GM15510 (cell line): ENCODE measurements around the gene RETREG1.

Experiments
- POLR2A ChIP-seq: IDR thresholded peaks from 3 replicates; pipeline ENCODE4 v1.6.1; 2011; ENCODE audit warnings: borderline replicate concordance; ENCODE audit not compliant: insufficient read length; ENCODE audit errors: extremely low read depth

Gene RETREG1

GRCh38 chr5:16574789-16575721 lies 41.7 kb downstream of the RETREG1 start:
- TF ChIP-seq POLR2A, result no peak

DNA sequence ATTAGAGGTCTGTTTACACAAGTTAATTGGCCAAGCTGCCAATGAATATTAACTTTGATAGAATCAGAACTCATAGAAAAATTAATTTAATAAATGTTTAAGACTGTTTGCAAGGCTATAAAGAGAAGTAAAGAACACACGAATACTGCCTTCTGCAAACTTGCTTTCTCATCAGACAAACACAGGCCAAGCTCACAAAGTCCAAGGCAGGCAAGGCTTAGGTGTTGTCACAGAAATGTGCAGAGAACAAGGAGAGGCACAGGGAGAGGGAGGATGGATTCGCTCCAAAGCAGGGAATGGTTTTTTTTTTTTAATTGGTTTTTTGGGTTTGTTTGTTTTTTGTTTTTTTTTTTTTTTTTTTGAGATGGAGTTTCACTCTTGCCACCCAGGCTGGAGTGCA lies 43.4 kb downstream of the RETREG1 start:
- TF ChIP-seq POLR2A, result no peak

DNA sequence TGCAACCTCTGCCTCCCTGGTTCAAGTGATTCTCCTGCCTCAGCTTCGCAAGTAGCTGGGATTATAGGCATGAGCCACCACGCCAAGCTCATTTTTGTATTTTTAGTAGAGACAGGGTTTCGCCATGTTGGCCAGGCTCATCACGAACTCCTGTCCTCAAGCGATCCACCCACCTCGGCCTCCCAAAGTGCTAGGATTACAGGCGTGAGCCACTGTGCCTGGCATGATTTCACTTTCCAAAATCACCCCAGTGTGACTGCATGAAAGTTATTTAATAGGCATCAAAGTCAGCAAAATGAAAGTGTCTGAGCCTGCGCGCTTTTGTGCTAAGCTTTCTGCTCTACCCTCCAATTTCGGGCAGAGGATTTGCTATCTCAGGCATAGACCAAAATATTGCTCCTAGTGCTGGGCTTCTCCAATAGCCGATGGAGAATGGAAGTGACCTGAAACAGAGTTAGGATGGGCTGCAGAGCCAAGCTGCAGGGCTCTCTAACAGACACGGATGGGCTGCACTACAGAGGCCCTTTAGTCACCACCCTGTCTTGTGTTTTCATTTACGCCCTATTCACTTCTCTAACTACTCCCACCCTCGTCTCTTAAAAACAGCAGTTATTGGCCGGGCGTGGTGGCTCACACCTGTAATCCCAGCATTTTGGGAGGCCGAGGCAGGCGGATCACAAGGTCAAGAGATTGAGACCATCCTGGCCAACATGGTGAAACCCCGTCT lies 44.3 kb downstream of the RETREG1 start:
- no peak for TF ChIP-seq POLR2A

- no peak for TF ChIP-seq POLR2A
Measured at GRCh38 chr5:16571016-16571415, 45.8 kb downstream of the RETREG1 start.

GRCh38 chr5:16570121-16570815 lies 46.5 kb downstream of the RETREG1 start:
- no peak for TF ChIP-seq POLR2A

- TF ChIP-seq POLR2A, result no peak
Measured at GRCh38 chr5:16568875-16569580, 47.8 kb downstream of the RETREG1 start.

DNA sequence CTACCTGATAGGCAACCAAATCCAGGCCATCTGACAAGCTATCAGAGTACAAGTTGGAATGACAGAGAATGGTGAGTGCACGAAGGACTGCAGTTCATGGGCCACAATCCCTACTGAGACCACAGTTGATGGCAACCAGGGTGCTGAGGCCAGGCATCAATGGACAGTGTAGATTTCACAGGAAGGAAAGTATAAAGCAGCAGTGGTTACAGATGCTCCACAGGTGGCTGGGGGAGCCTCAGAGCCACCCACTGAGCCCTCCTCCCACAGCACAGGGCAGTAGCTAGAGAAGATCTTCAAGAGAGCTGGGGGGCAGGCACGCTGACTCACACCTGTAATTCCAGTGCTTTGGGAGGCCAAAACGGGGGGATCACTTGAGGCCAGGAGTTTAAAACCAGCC lies 49.4 kb downstream of the RETREG1 start:
- no peak for TF ChIP-seq POLR2A

DNA sequence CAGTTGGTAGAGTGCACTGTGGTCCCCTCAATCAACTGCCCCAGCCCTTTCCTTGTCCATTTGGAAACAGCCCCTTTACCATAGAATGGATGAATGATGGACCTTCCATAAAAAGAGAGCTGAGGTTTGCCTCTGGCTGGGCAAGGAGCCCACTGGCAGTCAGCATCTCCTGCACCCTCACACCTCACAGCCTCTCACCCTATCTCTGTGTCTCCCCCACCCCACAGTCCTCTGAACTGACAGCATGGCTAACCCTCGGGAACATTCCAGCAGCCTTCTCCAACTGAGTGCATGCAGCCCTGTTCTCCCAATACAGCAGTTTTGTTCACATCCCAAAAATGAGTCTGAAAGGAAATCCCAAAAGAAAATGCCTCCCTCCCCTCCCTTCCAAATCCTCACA lies 51.7 kb downstream of the RETREG1 start:
- TF ChIP-seq POLR2A, result no peak

DNA sequence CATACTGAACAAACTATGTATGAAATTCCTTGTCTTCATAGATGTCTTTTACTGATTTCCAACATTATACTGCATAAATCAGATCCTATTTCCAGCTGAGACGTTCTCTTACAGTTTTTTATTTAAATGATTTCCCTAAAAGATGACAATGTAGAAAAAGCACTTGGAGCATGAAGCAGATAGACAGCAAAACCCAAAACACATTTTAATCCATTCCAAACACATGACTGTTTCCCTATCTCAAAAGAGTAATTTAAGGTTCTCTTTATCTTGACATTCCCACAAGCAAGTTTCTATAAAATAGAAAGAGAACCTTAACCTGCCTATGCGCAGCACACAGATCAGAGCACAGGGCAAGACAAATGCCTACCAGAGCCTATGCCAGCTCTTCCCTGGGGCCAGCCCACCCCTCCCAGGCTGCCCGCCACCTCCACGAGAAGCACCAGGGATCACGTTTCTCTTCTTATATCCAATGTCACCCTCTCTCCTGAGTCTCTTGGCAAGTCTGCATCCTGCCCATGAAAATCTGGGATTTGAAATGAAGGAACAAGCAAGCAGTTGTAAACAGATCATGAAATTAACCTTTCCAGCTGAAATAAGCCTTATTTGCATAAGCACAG lies 52.4 kb downstream of the RETREG1 start:
- no peak for TF ChIP-seq POLR2A

GRCh38 chr5:16563686-16564085 lies 53.1 kb downstream of the RETREG1 start:
- no peak for TF ChIP-seq POLR2A

DNA sequence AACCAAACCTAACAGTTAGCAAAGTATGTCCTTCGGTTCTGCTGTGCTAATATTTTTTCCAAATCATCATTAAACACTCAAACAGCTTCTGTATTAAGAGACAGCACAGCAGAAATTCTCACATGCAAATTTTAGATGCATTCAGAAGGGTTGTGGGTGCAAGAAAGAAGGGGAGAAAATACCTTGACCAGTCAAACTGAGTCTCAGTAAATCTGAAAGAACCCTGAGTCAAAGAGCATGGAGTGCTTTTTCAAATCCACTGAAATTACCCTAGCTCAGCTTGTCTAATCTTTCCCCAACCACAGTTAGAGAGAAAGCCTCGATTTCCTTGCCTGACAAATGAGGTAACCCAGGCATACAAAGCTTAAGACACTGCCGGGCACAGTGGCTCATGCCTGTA lies 55.1 kb downstream of the RETREG1 start:
- no peak for TF ChIP-seq POLR2A

DNA sequence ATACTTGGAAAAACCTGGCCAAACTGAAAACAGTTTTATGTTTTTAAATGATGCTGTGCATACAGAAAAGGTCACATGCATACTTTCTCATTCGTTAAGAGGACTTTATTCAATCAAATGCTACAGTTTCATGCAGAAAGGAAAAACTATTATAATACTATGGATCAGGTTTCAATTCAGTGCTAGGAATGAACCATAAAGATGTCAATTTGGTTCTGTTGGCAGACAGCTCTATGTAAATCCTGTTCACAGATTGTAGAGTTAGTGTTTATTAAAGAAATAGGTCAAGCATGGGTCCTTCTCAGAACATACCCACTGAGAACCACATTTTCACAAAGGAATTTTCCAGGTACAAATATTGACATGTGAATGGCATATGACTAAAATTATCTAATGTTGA lies 57.1 kb downstream of the RETREG1 start:
- no peak for TF ChIP-seq POLR2A

DNA sequence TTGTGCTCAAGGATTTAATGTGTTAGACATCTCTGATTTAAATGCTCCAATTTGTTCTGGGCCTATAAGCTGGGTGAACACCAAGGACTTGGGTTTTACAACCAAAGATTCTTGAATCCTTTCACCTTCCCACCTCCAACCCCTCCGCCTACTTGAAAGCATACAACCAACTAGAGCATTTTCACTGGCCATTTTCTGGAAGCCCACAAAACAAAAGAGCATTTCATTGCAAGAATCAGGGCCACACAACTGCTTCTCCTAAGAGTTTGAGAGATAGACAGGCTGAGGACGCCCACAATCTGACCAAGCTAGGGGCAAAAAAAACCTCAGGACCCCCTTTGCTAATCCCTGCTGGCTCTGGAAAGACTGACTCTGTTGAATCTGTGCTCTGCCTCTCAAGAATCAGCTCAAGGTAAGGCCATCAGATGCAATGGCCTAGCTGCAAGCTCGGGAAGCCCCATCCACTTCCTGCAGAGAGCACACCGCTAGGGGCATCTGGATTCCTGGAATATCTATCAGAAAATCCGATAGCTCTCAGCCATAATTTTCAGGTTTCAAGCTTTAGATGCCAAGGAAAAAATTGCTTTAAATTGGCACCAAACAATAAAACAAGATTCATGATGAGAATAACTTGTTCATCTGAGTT lies 57.7 kb downstream of the RETREG1 start:
- TF ChIP-seq POLR2A, result no peak

DNA sequence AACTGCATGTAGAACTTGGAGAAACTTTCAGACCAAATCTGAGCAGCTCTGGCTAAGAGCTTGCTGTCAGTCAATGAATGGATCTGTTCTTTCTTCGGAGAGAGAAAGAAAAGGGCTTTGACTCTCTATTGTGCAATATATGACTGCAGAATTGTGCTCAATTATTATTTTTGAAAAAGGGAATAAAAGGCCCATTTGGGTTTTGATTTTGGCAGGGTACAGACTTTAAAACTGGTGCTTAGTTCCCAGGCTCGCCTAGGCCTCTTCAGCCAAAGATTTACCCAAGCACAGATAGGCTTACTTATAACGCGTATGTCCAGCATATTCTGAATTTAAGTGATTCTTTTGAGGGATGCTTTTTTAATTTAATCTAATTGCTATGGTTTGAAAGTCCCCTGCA lies 59.3 kb downstream of the RETREG1 start:
- TF ChIP-seq POLR2A, result no peak
